SW480 (cell line): Measurements from ENCODE around the gene TOR1A.
A peak's percentile ranks its signal among the peaks of the same experiment; 100 is the strongest.

ENCODE experiments used
- DNase-seq: peaks from one replicate; pipeline ENCODE4 v3.0.0-alpha.2; 2016; ENCODE audit warnings: low spot score

TOR1A gene, protein sequence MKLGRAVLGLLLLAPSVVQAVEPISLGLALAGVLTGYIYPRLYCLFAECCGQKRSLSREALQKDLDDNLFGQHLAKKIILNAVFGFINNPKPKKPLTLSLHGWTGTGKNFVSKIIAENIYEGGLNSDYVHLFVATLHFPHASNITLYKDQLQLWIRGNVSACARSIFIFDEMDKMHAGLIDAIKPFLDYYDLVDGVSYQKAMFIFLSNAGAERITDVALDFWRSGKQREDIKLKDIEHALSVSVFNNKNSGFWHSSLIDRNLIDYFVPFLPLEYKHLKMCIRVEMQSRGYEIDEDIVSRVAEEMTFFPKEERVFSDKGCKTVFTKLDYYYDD

DNA sequence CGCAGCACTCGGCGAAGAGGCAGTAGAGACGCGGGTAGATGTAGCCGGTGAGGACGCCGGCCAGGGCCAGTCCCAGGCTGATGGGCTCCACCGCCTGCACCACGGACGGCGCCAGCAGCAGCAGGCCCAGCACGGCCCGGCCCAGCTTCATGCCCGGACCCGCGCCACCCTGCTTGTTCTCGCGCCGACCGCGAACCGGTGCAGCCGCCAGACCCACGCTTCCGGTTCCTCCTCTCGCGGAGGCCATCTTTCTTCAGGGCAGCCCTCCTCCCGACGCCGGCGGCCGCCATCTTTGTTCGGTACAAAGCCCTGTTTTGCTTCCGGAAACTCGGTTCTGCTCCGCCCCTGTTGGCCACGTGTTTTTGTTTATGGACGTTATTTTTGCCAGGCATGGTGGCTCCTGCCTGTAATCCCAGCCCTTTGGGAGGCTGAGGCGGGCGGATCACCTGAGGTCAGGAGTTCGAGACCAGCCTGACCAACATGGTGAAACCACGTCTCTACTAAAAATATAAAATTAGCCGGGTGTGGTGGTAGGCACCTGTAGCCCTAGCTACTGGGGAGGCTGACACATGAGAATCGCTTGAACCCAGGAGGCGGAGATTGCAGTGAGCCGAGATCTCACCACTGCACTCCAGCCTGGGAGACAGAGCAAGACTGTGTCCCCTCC lies at the start of gene TOR1A:
TSS of gene TOR1A (minus strand) at position 202 of the 667 bp plus-strand sequence. CDS start at position 151, 51 bp downstream.
- peak; percentile 96 for DNase-seq

DNA sequence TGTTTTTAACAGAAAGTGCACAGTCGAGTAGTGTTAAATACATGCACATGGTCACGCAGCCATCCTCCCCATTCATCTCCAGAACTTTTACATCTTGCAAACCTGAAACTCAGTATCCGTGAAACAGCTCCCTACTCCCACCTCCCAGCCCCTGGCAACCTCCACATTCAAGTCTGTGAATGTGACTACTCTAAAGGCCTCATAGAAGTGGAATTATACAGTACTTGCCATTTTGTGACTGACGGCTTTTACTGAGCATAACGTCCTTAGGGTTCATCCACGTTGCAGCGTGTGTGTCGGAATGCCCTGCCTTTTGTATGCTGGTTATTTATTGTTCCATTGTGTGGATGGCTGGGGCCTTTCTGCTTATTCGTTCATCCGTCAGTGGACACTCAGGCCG lies 47.1 kb upstream of the TOR1A start:
- no peak for DNase-seq

DNA sequence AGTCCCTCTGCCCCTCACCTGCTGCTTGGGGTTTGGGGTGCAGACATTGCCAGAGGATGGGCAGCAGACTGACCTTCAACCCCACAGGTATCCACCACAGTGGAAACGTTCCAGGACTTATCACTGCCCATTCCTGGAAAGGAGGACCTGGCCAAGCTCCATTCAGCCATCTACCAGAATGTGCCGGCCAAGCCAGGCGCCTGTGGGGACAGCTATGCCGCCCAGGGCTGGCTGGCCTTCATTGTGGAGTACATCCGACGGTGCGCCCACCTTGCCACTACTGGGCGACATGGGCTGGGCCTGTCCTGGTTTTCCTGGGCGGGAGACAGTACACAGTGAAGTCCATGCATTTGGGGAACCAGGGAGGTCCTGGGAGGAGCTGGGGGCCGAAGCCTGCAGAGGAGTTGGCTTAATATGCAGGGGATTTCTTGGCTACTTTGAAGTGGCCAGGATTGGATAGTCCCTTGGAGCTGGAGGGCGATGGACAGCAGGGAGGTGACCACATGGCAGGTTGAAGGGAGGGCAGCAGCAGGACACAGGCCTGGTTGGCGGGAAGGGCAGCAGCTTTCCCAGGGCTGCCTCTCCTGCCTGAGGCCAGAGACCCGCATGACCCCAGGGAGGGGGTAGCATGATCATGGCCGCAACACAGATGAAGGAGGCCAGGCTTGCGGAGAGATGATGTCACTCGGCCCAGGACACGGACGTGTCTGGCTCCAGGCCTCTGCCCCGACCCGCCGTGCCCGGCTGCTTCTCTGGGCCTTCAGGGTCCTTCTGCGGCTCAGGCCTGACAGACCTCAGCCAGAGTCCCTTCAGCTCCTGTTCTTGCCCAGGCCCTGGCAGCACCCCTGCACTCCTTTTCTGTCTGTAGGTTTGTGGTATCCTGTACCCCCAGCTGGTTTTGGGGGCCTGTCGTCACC lies 45.9 kb upstream of the TOR1A start:
- DNase-seq, result no peak

DNA sequence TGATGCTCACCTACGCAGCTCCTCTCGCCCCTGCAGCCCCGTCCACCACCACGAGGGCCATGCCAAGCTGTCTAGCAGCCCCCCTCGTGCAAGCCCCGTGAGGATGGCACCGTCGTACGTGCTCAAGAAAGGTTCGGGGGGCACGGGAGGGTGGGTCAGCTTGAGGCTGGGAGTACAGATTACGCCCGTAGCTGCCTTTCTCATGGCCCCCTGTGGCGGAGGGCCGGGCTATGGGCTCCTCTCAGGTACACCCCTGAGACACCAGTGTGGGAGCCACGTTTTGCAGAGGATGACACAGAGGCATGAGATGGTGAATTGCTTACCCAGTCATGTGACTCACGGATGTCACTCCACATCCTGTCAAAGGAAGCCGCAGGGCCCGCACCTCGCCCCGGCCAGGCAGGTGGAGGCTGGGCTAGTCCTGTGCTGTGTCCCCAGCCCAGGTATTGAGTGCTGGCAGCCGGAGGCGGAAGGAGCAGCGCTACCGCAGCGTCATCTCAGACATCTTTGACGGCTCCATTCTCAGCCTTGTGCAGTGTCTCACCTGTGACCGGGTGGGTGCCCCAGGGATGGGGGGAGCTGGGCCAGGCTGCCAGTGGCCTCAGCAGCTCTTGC lies 45.0 kb upstream of the TOR1A start:
- peak; percentile 69 for DNase-seq

DNA sequence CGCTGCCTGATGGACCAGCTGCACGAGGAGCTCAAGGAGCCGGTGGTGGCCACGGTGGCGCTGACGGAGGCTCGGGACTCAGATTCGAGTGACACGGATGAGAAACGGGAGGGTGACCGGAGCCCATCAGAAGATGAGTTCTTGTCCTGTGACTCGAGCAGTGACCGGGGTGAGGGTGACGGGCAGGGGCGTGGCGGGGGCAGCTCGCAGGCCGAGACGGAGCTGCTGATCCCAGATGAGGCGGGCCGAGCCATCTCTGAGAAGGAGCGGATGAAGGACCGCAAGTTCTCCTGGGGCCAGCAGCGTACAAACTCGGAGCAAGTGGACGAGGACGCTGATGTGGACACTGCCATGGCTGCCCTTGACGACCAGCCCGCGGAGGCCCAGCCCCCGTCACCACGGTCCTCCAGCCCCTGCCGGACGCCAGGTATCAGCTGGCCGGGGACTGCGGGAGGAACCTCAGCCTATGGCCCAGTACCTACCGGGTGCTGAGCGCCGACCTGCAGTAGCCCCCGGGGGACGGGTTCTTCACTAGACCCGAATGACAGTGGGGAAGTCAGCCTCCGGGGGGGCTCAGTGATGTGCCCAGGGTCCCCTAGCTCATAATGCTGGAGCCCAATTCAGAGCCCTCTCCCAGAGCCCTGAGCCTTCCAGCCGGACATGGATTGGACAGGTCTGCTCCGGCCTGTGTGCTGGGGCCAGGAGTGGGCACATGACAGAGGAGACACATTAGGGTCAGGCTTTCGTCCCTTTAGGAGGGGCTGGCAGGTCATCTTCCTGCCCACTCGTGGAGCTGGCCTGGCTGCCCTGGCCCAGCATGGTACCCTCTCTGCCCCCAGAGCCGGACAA lies 44.3 kb upstream of the TOR1A start:
- no peak for DNase-seq

DNA sequence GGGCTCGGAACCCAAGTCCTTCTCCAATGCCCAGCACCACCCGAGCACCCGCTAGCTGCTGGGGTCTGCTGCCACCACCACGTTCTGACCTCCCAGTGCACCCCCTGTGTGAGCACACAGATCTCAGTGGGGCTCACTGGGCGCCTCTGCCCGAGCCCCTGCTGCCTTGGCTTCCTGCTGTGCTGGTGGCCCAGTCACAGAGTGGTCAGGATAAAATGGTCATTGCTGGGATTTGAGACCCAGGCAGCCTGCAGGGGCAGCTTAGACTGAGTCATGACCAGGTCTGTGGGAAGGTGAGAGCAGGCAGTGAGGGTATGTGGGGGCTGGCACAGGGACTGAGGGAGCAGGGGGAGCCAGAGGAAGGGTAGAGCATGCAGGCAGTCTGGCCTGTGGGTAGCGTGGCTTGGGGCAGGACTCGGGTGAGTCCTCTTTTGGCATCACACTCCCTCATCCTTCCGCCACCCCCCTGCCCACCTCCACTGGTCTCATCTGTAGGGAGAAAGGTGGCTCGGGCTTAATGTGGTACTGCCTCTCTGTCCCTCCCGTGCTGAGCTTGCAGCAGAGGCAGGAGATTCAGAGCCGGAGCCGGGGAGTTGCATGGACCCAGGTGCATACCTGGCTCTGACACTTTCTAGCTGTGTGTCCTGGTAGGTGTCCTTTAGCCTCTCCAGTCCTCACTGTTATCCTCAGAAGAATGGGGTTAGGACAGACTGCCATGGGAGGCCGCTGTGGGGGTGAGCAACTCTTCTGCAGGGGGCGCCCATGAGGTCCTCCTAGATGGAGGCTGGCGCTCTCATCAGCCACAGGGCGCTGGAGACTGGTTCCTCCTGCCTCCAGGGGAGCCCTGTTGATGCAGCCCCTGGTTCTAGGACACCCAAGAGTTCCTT lies 43.4 kb upstream of the TOR1A start:
- DNase-seq, result no peak

DNA sequence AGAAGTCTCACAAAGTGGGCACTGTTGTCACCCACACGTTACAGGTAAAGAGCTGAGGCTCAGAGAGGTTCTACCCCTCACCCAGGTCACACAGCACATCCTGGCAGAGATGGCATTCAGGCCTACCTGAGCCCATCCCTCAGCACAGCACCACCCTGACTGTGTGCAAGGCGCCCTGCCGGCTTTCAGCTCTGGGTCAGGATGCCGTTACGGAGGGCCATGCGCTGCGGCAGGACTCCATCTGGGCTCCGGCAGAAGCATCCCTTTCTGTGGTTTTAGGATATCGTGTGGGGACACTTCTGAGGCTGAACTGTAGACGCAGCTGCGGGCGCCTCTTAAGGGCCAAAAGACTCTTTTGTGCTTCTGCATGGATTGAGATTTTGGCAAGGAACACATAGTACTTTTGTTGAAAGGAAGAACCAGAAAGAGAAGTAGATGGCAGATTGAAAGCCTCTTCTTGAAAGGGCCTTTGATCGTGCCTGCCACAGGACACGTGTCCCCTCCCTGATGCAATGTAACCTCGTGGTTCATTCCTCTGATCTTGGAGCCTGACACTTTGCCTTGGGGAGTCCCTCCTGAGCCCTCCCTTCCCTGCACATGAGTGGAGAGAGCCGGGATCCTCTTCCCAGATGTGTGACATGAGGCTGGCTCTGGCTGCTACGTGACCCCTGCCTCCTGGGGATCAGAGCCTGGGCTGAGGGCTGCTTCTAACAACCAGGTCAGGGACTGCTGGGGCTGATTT lies 42.6 kb upstream of the TOR1A start:
- DNase-seq, result no peak

DNA sequence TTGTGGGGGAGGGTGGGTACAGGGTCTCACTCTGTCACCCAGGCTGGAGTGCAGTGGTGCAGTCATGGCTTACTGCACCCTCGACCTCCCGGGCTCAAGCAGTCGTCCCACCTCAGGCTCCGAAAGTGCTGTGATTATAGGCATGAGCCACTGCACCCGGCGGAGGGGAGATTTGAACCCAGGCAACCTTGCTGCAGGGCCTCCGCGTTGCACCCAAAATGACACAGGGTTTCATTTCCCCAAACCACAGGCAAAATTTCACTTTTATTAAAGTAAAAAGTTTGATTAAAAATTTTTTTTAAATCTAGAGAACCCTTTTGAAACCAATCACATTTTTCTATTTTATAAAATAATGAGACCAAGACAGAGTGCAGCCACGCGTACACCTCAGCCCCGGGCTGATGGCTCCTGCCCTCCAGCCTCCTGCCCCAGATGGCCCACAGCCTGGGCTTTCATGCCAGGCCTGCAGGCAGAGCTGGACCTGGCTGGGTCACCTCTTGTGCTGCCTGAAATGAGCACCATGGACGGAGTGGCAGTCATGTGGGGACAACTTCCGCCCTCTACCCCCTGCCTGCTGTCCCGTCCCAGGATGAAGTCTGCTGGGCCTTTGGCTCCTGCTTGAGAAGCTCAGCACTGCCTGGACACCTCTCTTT lies 41.9 kb upstream of the TOR1A start:
- DNase-seq, result no peak

DNA sequence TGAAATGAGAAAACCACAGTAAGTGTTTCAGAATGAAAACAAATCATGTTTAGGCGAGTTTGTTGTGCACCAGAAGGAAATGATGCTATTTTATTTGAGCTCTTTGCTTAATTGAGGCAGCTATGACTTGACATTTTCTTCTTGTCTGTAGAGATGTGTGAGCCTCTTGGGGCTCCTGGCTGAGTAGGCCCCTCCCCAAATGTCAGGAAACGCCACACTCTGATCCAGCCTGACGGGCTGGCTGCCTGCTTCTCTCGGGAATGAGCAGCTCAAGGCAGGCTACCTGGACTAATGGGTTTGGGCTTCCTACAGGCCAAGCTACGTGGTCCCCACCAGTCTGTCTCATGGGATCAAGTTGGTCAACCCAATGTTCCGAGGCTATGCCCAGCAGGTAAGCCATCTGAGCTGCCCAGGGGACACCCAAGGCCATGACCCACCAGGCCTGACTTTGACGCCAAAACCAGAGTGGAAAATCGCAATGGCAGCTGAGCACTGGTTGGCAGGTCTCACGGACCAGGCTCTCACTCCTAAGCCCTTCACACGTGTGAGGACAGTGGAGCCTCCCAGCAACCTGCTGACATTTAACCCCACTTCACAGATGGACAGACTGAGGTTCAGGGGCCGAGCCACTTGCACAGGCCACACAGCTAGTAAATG lies 41.2 kb upstream of the TOR1A start:
- no peak for DNase-seq

DNA sequence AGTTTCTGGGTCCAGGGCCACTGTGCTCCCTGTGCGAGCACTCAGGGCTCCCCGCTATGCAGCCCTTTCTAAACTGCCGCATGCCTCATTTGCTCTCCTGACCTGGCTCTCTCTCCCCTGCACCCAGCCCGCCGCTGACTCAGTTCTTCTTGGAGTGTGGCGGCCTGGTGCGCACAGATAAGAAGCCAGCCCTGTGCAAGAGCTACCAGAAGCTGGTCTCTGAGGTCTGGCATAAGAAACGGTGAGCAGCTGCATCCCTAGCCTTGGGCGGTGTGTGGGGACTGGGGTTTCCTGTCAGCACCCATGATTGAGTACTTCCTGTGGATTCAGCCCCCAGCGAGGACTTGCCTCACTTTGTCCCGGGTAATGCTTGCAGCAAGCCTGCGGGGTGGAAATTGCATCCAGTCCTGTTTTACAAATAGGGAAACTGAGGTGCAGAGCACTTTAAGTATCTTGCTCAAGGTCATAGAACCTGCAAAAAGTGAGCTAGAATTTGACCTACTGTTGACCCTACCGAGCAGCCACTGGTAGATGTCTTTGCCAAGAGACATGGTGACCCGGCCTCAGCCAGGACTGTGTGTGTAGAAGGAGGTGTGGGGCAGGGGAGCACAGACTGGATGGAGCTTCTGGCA lies 39.2 kb upstream of the TOR1A start:
- no peak for DNase-seq

DNA sequence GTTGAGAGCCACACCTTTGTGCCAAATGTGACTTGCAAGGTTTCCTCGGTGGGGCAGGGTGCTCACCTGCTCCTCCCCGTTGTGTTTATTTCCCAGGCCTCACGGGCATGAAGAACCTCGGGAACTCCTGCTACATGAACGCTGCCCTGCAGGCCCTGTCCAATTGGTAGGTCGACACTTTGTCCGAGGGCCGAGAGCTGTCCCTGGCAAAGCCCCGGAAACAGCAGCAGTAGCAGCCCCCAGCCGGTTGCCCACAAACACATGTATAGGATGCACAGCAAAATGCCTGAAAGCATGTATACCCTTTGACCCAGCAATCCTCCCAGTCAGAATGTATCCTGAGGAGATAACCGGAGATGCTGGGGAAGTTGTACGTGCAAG lies 37.5 kb upstream of the TOR1A start:
- DNase-seq, result no peak

DNA sequence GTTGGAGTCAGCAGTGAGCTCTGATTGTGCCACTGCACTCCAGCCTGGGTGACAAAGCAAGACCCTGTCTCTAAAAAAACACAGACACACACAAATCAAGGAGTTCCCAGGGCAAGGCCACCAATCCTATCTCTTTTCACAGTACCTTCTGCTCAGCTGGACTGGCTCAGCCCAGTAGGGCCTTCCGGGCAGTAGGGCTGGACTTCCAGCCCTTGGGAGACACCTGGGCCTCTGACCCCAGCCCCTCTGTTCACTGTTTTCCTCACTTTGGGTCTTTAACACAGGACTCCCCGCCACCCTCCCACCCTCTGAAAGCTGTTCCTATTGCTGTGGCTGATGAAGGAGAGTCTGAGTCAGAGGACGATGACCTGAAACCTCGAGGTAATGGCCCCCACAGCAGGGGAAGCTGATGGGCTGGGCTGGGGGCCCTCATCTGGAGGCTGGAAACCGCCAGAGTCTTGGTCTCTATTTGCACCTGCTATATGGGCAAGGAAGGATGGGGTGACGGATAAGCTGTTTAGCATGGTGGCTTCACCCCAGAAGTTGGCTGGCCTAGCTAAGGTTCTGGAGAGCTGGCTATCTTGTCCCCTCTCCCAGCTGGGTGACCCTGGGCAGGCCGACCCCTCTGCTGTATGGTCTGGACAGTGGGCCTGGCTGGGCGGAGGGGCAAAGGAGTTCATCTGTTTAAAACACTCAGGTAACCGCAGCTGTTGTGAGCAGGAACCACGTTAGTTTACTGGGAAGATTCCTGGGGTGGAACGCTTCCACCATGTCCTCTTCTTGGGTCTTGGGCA lies 36.9 kb upstream of the TOR1A start:
- no peak for DNase-seq

DNA sequence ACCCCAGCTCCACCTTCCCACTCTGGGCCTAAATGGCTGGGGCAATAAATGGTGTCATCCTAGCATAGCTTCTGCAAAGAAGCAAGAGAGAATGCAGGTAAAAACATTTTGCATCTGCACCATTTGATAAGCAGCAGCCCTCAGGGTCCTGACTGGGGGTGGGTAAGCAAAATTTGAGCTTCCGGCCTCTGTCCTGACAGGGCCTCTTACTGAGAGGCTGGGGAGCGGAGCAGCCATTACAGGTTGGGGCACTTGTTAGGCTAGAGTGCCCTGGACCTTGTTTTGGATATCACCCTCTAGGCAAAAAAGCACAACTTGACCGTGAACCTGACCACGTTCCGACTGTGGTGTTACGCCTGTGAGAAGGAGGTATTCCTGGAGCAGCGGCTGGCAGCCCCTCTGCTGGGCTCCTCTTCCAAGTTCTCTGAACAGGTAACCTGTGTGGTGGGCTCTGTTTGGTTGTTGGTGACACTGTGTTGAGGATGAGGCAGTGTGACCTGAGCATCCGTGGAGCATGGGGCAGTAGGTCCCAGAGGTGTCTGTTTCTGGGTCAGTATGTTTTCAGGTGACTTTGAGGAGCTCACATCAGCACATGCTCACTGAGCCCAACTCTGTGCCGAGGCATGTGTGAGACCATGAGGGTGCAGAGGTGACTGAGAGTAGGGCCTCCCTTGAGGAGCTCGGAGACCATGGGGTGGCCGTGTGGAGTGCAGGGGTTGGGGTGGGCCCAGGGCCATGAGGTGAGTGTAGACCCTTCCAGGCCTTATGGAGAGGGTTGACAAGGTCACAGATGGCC lies 34.4 kb upstream of the TOR1A start:
- DNase-seq, result no peak

DNA sequence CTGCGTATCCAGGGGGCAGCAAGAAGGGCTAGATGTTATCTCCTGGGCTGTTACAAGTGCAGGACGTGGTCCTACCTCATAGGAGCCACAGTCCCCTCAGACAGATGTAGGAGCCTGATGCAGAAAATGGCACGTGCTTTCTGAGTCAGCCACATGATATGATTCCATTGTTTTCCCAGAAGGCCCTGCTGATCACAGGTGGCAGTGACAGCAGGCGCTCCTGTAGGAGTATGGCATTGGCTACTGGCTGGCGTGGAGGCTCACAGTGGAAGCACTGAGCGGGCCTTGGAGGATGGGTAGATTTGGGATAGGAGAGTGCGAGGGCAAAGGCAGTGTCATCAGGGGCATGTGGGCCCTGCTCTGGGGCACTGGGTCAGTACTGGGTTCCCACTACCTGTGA lies 33.3 kb upstream of the TOR1A start:
- no peak for DNase-seq

DNA sequence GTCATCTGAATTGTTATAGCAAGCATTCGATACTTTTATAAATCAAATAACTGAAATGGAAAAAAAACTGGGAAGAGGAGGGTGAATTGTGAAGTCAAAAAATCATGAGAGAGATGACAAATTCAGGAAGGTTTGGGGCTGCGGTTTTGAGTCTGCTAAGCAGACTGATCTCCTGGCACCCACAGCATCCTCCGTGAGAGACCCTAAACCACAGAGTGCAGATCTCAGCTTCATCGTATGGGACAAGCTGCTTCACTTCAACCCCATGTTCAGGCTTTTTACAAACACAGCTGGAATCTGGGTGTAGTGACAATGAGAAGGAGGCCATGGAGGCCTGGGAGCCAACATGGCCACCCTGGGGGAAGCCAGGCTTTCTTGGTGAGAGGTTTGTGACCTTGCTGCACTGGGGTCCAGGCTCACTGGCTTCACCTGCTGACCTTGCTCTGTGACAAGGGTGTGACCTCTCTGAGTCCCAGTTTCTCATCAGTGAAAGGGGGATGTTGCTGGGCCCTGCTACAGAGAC lies 30.7 kb upstream of the TOR1A start:
- DNase-seq, result no peak

DNA sequence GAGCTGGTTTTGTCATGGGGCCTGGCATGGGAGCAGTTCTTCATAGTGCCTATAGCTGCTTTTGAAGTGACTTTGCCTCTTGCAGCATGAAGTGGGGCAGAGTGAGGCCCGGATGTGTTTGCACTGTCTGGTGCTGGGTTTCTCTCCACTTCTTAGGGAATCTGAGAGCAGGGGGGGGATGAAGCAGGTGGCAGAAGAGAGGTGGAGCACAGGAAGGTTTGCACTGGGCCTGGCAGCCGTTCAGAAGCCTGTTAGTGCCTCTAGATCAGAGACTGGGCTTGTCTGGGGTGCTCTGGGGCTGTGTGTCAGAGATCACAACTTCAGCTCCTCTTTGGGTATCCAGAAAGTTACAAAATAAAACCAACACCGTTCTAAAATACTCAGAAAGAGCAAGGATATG lies 29.7 kb upstream of the TOR1A start:
- no peak for DNase-seq
